Spleen (tissue), 7 donors: ENCODE measurements around the gene CCRL2.

Source experiments
- CTCF ChIP-seq, 11 experiments: fragments of 200-600 bp in 7 of 11; fragments of 450-650 bp in 4 of 11; sonication (generic) in 4 of 11; IDR thresholded peaks in 8 of 11; conservative IDR thresholded peaks in 3 of 11; 1 replicate in 7 of 11; 2 replicates in 4 of 11; pipeline versions ENCODE4 v1.4.0 to v1.8.0; 2016 to 2021; ENCODE audit warnings: antibody characterized with exemption in 11 of 11, inconsistent platforms in 4 of 11, mild to moderate bottlenecking in 1 of 11
- POLR2A ChIP-seq, 3 donors: fragments of 450-650 bp; IDR thresholded peaks; one replicate each; pipeline ENCODE4 v1.5.1; 2017; ENCODE audit warnings: antibody characterized with exemption in 3 of 3, mild to moderate bottlenecking in 1 of 3
- POLR2AphosphoS5 ChIP-seq, 3 donors: sonication (generic); formaldehyde crosslinking; IDR thresholded peaks; one replicate each; pipeline ENCODE4 v1.5.1; 2017; ENCODE audit warnings: antibody characterized with exemption in 3 of 3
- donor health status: DM: no; HTN: no; CAD: no; lungs with moderate emphysema.
- donor health status: DM: no; HTN: no; CAD: no.
- donor health status: DM: no; HTN: no; CAD: no.

GRCh38 chr3:46361408-46362283 is 45.4 kb upstream of the CCRL2 start:
- no peak for TF ChIP-seq CTCF (IDR thresholded peaks at IDR 0.05 in 8 of 11, conservative IDR thresholded peaks at IDR 0.05 in 3 of 11)
- TF ChIP-seq POLR2A (IDR thresholded peaks at IDR 0.05): no peak
- TF ChIP-seq POLR2AphosphoS5 (IDR thresholded peaks at IDR 0.05): no peak
